GM19025 (cell line): Measurements from ENCODE around the gene TMEM63C.

Source experiments
- ATAC-seq: cut with Tn5 transposase; IDR thresholded peaks from one replicate; pipeline ENCODE4 v1.9.1; 2021; ENCODE audit warnings: mild to moderate bottlenecking, low read depth, moderate library complexity; ENCODE audit not compliant: unreplicated experiment

TMEM63C gene

DNA sequence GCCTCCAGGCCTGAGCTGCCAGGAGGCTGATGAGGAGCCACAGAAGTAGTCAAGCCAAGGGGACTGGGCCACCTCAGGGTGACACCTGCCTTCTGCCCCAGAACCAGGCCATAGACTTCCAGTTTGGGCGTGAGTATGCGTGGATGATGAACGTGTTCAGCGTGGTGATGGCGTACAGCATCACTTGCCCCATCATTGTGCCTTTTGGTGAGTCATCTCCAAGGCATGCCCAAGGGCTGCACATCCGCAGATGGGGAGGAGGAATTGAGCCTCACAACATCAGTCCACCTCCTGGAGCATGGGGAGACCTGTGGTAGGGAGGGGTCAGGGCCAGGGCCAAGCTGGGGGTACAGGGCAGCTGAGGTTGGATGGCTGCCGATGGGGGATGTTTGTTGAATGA, 67.1 kb downstream of the TMEM63C start:
- ATAC-seq, result no peak

DNA sequence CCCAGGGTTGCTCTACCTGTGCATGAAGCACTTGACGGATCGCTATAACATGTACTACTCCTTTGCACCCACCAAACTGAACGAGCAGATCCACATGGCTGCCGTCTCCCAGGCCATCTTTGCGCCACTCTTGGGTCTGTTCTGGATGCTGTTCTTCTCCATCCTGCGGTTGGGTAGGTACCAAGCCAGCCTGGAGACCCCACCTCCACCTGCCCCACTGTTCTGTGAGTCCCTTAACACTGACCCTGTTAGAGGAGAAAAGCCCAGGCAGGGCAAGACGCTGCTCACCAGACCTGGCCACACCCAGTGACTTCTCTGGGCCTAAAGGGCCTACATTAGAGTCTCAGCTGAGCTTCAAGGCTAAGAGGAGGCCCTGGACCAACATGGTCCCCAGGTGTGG, 67.7 kb downstream of the TMEM63C start:
- no peak for ATAC-seq

DNA sequence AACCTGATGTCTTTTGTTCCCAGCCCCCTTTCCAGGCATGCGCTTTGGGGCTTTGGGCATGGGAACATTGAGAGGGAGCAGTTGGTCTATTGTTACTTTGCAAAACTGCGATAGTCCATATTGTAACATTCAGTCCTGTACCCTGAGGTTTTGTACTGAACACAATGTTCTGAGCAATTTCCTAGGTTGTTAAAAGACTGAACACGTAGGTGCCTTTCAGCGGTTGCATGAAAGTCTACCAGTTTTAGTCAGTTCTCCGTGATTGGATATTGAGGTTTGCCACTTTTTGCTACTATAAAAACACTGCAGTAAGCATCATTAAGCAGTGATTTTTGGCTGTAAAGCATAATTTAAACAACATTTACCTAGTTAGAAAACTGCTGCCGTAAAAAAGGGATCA, 69.3 kb downstream of the TMEM63C start:
- ATAC-seq, result no peak

DNA sequence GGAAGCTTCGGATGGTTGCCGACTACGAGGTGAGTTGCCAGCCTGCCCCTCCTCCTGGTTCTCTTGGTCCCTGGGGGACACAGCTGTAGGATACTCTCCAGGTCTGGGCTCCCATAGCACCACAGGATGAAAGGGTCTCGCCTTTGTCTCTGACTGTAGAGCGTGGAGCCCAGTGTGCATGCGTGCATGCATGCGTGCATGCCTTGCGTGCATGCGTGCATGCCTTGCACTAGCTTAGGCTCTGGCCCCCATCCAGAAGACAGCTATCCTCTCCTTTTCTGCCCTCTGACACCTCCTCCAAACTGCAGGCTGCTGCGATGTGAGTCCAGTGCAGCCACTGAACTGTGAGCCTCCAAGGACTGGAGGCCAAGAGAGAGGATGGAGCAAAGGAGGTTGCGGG, 70.3 kb downstream of the TMEM63C start:
- ATAC-seq, result no peak

DNA sequence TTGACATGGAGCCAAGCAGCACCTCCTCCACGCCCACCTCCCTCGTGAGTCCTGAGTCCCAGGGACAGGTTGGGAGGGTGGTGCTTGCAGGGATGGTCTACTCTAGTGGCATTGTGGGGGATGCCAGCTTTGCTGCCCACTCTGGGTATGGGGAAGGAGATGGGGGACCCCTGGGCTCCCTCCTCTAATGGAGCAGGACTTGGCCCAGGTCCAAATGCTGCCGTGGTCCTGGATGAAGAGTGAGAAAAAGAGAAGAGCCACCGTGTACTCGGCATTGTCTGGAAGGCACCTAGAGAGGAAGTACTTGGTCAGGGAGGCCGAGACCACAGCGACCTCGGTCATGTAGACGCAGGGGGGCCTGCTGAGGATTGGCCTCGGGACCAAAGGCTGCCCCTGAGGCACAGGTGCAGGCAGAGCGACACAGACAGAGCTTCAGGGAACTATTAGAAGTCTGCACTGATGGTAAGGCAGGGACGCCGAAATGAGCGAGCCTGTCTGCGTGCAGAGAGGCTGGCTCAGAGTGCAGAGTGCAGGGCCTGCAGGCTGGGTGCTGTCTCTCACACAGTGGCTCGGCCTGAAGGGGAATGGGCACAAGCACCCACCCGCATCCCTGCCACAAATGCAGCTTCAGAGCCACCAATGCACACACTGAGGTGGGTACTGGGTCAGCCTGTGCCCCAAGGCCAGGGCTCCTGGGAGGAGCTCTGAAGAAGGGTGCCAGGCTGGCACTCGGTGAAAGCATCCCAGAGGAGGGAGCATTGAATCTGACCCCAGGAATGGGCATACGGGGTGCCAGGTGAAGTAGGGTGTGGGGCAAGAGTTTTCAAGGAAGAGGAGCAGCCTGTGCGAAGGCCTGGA, 72.0 kb downstream of the TMEM63C start:
- no peak for ATAC-seq

DNA sequence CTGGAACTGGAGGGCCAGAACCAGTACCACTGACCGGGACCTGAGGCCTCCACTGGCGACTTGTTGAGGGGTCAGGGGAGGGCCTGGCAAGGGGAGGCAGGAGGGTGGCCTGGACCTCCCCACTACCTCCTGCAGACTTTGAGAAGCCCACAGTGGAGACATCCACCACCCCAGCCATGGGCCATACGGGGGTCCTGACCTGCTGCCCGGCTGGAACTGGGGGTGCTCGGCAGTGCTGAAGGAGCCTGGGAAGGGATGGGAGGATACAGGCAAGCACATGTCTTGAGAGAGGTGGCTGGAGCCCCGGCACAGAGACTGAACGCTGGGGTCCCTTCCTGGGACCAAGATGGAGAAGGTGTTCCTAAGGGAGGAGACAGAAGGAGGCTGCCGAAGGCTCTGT, 75.1 kb downstream of the TMEM63C start:
- no peak for ATAC-seq

GRCh38 chr14:77257700-77258099, 76.1 kb downstream of the TMEM63C start:
- ATAC-seq, result no peak

- no peak for ATAC-seq
These were observed 77.0 kb downstream of the TMEM63C start for GRCh38 chr14:77258566-77258965.

DNA sequence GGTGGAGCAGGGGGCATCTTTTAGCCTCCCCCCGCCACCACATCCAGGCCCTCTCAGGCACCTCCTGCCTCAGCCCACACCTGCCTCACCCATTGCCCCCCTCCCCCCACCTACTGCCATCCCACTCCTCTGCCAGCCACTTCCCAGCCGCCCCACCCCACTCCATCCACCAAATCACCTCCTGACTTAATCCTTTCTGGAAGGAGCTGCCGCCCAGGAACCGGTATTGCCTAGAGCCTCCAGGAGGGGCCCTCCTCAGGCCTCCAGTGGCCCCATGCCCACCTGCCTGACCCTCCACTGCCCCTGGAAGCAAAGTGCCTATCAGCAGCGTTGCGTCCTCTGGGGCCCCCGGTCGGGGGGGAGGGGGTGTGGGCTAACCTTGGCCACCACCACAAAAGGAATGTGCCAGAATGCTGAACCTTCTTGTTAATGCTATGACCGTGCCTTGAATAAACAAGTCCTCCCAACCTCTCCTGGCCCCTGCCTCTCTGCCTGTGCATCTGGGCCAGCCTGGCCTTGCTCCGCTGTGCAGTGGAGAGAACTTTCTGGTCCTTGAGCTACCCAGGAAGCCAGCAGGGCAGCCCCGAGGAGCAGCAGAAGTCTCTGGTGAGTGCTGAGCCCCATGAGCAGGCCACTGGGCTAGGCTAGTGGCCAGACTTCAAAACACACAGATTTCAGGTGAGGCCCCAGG, 77.6 kb downstream of the TMEM63C start:
- no peak for ATAC-seq

DNA sequence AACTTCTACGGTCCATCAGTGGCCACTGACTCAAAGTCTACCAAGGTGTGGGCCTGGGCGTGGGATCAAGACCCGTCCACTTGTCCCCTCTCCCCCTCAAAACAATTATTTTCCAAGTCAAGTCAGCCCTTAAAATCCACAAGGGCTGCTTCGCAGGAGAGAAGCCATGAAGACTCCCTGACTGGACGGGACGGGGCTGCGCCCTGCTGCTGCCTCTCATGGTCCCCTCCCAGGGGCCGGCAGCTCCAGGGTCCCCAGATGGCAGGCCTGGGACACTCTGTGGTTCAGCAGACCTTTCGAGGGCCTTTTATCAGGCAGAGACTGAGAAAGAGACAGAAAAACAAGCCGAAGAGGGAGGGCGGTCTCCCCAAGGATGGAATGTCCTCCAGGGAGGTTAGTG, 78.6 kb downstream of the TMEM63C start:
- no peak for ATAC-seq

DNA sequence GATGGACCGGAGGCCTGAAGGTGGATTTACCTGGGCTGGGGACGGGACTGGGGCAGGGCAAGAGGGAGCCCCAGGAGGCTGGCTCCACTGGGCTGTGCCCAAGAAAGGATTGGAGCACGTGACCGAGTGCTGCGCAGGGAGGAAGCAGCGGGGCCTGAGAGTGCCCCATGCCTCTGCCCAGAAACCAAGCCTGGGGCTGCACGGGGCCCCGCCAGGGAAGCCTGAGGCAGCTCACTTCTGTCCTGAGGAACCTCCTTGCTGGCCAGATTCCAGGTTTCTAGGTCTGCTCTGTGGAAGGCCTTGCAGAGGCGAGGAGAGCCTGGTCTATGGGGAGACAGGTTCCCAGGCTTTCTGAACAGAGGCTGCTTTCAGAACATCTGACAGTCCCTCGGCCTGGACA, 79.0 kb downstream of the TMEM63C start:
- no peak for ATAC-seq

DNA sequence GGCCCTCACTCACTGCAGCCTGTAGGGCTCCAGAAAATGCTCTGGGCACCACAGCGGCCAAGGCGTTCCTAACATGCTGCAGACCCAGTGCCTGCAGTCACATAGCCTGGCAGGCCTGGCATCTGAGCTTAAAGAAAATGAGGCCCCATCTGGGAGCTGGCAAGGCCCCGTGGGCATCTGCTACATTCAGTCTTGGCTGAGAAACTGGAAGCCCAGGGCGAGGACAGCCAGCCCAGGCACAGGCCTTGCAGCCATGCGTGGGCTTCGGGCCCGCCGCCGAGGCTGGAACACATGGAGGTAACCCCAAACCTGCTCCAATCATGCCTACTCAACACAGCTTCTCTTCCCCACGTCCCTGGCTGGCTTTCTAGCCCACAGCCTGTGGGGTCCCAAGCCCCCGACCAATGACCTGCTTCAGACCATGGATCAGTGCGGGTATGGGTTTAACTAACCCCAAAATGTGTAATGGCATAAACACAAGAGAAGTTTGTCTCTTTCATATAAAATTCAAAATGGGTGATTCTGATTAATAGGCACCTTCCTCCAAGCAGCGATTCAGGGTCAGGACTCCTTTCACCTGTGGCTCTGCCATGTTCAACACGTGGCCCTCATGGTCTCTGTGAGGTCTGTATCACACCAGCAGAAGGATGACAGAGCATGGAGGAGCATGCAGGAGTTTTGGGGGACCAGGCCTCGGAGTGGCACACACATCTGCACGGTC, 83.0 kb downstream of the TMEM63C start:
- ATAC-seq, result no peak

GRCh38 chr14:77265187-77265515, 83.6 kb downstream of the TMEM63C start:
- ATAC-seq, result no peak

- ATAC-seq, result no peak
These were observed 84.2 kb downstream of the TMEM63C start for GRCh38 chr14:77265561-77266335.

DNA sequence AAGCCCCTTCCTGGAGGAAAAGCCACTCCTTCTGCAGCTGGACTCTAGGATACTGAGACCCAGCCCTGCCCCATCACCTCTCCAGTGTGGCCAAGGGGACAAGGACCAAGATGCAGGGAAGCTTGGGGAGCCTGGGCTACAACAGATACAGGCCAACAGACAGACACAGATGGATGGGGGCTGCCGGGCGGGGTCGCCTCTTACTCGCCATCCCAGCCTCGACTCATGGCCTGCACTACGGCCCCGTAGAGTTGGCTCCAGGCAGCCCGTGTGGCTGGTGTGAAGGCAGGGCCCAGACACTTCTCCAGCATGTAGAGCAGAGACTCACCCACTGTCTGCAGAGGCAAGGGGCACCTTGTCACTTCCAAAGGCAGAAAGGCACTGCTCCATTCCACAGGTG, 84.7 kb downstream of the TMEM63C start:
- ATAC-seq, result no peak

DNA sequence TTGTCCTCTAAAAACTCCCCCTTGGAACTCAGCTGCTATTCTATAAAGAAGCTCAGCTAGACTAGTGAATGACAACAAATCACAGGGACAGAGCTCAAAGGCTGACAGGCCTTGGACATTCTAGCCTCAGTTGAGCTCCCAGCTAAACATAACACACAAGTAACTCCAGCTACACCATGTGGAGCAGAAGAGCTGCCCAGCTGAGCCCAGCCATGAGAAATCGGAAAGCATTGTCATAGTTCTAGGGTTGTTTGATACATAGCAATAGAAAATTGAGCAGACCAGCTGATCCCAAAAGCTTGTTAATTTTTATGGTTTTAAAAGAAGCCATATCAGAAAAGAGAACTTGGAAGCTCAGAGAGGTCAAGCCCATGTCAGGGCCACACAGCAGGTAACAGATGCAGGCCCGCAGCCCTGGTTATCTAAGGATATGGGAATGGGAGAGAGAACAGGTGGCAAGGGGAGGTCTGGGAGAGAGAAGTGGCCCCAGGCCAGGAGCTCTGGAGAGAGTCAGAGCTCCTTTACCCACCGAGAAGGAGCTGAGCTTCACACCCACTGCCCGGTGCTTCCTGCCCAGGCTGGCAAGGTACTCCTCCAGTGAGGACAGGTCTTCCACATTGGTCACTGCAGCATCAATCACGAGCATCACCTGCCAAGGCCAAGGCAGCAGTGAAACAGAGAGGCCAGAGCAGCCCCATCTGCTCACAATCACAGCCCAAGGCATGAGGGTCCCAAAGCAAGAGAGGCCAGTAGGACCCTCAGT, 86.5 kb downstream of the TMEM63C start:
- no peak for ATAC-seq

DNA sequence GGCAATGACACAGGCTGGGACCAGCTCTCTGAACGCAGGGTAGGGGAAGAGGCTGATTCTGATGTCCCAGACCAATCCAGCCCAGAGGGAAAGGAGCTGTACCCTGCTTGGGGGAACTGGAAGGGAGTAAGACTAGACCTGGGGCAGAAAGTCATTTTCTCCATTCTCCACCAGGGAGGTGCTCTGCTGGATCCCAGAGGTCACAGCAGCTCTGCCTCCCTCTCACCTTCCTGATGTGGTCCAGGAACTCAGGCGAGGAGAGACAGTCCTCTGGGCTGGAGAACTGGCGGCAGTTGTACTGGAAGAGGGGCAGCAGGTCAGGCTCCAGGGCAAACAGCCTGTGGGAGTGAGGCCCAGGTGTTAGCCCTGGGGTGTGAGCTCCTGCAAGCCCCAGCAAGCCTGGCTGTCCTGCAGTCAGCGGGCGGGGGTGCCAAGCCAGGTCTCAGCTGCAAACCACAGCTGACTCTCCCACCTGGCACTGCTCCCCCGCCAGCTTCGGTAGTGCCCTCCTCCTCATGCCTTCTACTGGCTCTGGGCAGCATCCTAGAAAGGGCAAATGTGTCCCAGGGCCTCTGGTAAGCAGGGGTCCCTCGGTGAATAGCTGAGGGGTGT, 87.5 kb downstream of the TMEM63C start:
- no peak for ATAC-seq

GRCh38 chr14:77270361-77271112, 88.9 kb downstream of the TMEM63C start:
- ATAC-seq, result no peak

- ATAC-seq, result no peak
These were observed 89.6 kb downstream of the TMEM63C start, which contains the start of gene NGB for GRCh38 chr14:77271113-77271710. Gene NGB (minus strand): TSS chr14:77271206. CDS start chr14:77270937, 269 bp downstream.
